A673 (cell line): ENCODE data around the gene TOMM40L. TPM values are rescaled to one million over a fixed set of nuclear protein-coding genes. Genes with fewer than 3 reads are reported as not detected.

Experiments used
- BruUV-seq: library from RNA; stranded (reverse); fragments of 400-500 nt; replicated peaks from 2 replicates; lab custom pipeline; 2021; lab: Mats Ljungman, UMichigan
- CTCF ChIA-PET: fragments of 300-600 bp; sonication (Branson Sonifier 250); formaldehyde crosslinking; loops from one replicate; lab custom pipeline; 2022; ENCODE audit warnings: antibody characterized with exemption; lab: Charles Lee
- POLR2A ChIA-PET: fragments of 300-600 bp; sonication (Branson Sonifier 250); formaldehyde crosslinking; loops from one replicate; lab custom pipeline; 2022; ENCODE audit warnings: antibody characterized with exemption; ENCODE audit not compliant: low non-redundant PET; lab: Charles Lee
- DNase-seq: peaks from one replicate; pipeline ENCODE4 v3.0.0-alpha.2; 2015; ENCODE audit warnings: low spot score
- H3K27ac ChIP-seq: fragments of 200-600 bp; sonication (generic); 2 replicates; pipeline ENCODE4 v1.5.1; 2016; ENCODE audit warnings: mixed run types, low read depth, mild to moderate bottlenecking, mixed read lengths, antibody characterized with exemption, low read length; ENCODE audit not compliant: poor library complexity, severe bottlenecking
- H3K27me3 ChIP-seq: fragments of 200-600 bp; sonication (generic); replicated peaks from 2 replicates; pipeline ENCODE4 v1.6.1; 2017; ENCODE audit warnings: mixed run types, low read depth, mild to moderate bottlenecking, mixed read lengths, antibody characterized with exemption, low read length; ENCODE audit not compliant: insufficient read depth, poor library complexity
- H3K36me3 ChIP-seq: fragments of 200-600 bp; sonication (generic); 2 replicates; pipeline ENCODE4 v1.6.1; 2016; ENCODE audit warnings: mixed run types, mild to moderate bottlenecking, mixed read lengths, antibody characterized with exemption, low read length; ENCODE audit not compliant: insufficient read depth, poor library complexity, severe bottlenecking
- H3K4me1 ChIP-seq: fragments of 200-600 bp; sonication (generic); 2 replicates; pipeline ENCODE4 v1.6.1; 2017; ENCODE audit warnings: mixed run types, mild to moderate bottlenecking, mixed read lengths, antibody characterized with exemption, low read length; ENCODE audit not compliant: insufficient read depth, poor library complexity, severe bottlenecking
- H3K4me3 ChIP-seq: fragments of 200-600 bp; sonication (generic); 2 replicates; pipeline ENCODE4 v1.5.1; 2016; ENCODE audit warnings: low read depth, mixed run types, mild to moderate bottlenecking, mixed read lengths, low read length; ENCODE audit not compliant: poor library complexity, severe bottlenecking
- H3K9me3 ChIP-seq: fragments of 200-600 bp; sonication (generic); 2 replicates; pipeline ENCODE4 v1.6.1; 2016; ENCODE audit warnings: mixed run types, low read depth, mild to moderate bottlenecking, mixed read lengths, antibody characterized with exemption, low read length; ENCODE audit not compliant: poor library complexity, severe bottlenecking
- CTCF ChIP-seq: fragments of 300-800, 200-600 bp; sonication (generic); conservative IDR thresholded peaks from 2 replicates; pipeline ENCODE4 v1.5.1; 2017; ENCODE audit warnings: low read depth, mild to moderate bottlenecking, antibody characterized with exemption, low read length, moderate library complexity, mixed read lengths
- EZH2 ChIP-seq: fragments of 200-600 bp; sonication (generic); IDR thresholded peaks from 2 replicates; pipeline ENCODE4 v1.6.1; 2017; ENCODE audit warnings: borderline replicate concordance, low read depth, mild to moderate bottlenecking, mixed read lengths, antibody characterized with exemption, low read length; ENCODE audit not compliant: poor library complexity, severe bottlenecking
- intact Hi-C: fragments of 100-400 bp; cut with micrococcal nuclease; formaldehyde crosslinking; loops from one replicate; pipeline ENCODE4 v1.10.0; 2022; ENCODE audit not compliant: unreplicated experiment
- total RNA-seq: library from RNA; stranded (reverse); gene quantifications from 2 replicates; pipeline ENCODE4 v1.2.3, GENCODE V29; 2021

TOMM40L gene
- total RNA-seq, 1 experiment from 2014 or later = 14.0 TPM

GRCh38 chr1:161192476-161193465, 33.1 kb upstream of the TOMM40L start:
- H3K9me3 ChIP-seq = no peaks in the 10 kb centered on the region
- ChIA-PET POLR2A (no interaction called here), CTCF (no interaction called here)
- TF ChIP-seq EZH2 (no peak), CTCF (peak; percentile 91)
- H3K4me1 ChIP-seq = peaks cover 21% of the 10 kb centered on the region
- peak; percentile 85 for DNase-seq
- H3K36me3 ChIP-seq = peaks cover 53% of the 10 kb centered on the region
- H3K27me3 ChIP-seq = no peaks in the 10 kb centered on the region
- intact Hi-C loops = loop anchor here (1.0 kb wide), 1 partner anchor 33 kb away; no protein-coding TSS in a partner anchor
- no peak overlapping the region for H3K27ac ChIP-seq
- BruUV-seq = no TSS peak
- H3K4me3 ChIP-seq = no peak overlapping the region

- H3K36me3 ChIP-seq = peaks cover 53% of the 10 kb centered on the region
- no peak for DNase-seq
- TF ChIP-seq CTCF (no peak), EZH2 (no peak)
- no peak overlapping the region for H3K27ac ChIP-seq
- no TSS peak for BruUV-seq
- H3K9me3 ChIP-seq = no peaks in the 10 kb centered on the region
- intact Hi-C loops = no loop called here
- no peaks in the 10 kb centered on the region for H3K27me3 ChIP-seq
- peaks cover 25% of the 10 kb centered on the region for H3K4me1 ChIP-seq
- H3K4me3 ChIP-seq = no peak overlapping the region
- ChIA-PET CTCF (interaction anchor here (0.5 kb wide), 1 partner anchor 243 kb away, joined by 5 read pairs; no protein-coding TSS in a partner anchor), POLR2A (interaction anchor here (0.8 kb wide), 1 partner anchor 13 kb away, joined by 3 read pairs; no protein-coding TSS in a partner anchor)
Observed at GRCh38 chr1:161193561-161194235, 32.2 kb upstream of the TOMM40L start.

- Histone ChIP-seq H3K4me3 (no peak overlapping the region), H3K4me1 (peaks cover 37% of the 10 kb centered on the region), H3K27ac (no peak overlapping the region), H3K27me3 (no peaks in the 10 kb centered on the region), H3K36me3 (peaks cover 53% of the 10 kb centered on the region), H3K9me3 (no peaks in the 10 kb centered on the region)
- no TSS peak for BruUV-seq
- intact Hi-C loops = no loop called here
- DNase-seq = no peak
- TF ChIP-seq EZH2 (no peak), CTCF (no peak)
- POLR2A ChIA-PET = no interaction called here
- CTCF ChIA-PET = no interaction called here
Observed at GRCh38 chr1:161195171-161195570, 30.7 kb upstream of the TOMM40L start.
